Caco-2 (cell line): ENCODE data around the gene LRP6. TPM values are rescaled to one million over a fixed set of nuclear protein-coding genes. Genes with fewer than 3 reads are reported as not detected.

ENCODE experiments used
- BruUV-seq: library from RNA; stranded (reverse); fragments of 400-500 nt; replicated peaks from 2 replicates; lab custom pipeline; 2021; lab: Mats Ljungman, UMichigan
- CTCF ChIA-PET: fragments of 300-600 bp; sonication (Branson Sonifier 250); formaldehyde crosslinking; loops from one replicate; lab custom pipeline; 2022; ENCODE audit warnings: antibody characterized with exemption; lab: Charles Lee
- POLR2A ChIA-PET: fragments of 300-600 bp; sonication (Branson Sonifier 250); formaldehyde crosslinking; loops from one replicate; lab custom pipeline; 2022; ENCODE audit warnings: antibody characterized with exemption; lab: Charles Lee
- DNase-seq, 2 experiments: peaks; one replicate each; pipeline versions ENCODE4 v3.0.0 to v3.0.0-alpha.2; 2020 to 2022
- H3K27me3 ChIP-seq: replicated peaks from 2 replicates; pipeline ENCODE4 v1.6.0; 2011; ENCODE audit warnings: low read length; ENCODE audit not compliant: control insufficient read depth, insufficient read depth
- H3K36me3 ChIP-seq: 2 replicates; pipeline ENCODE4 v1.5.1; 2011; ENCODE audit warnings: low read length; ENCODE audit not compliant: control insufficient read depth, insufficient read depth
- H3K4me1 ChIP-seq: fragments of 250-450 bp; sonication (Bioruptor Pico); 2 replicates; pipeline ENCODE4 v1.5.1; 2020; ENCODE audit warnings: mild to moderate bottlenecking
- H3K4me3 ChIP-seq: 2 replicates; pipeline ENCODE4 v1.5.1; 2011; ENCODE audit warnings: low read depth, mild to moderate bottlenecking, control low read depth, low read length
- H3K9me3 ChIP-seq: fragments of 250-450 bp; sonication (Bioruptor Pico); 2 replicates; pipeline ENCODE4 v1.5.1; 2020; ENCODE audit warnings: mild to moderate bottlenecking, moderate library complexity
- H3K27ac Mint-ChIP-seq: one replicate; pipeline ENCODE4 v1.8.0; 2022; ENCODE audit warnings: mixed read lengths; ENCODE audit not compliant: unreplicated experiment
- H3K27me3 Mint-ChIP-seq: one replicate; pipeline ENCODE4 v1.8.0; 2022; ENCODE audit warnings: mixed read lengths; ENCODE audit not compliant: insufficient read depth, unreplicated experiment
- H3K36me3 Mint-ChIP-seq: one replicate; pipeline ENCODE4 v1.8.0; 2022; ENCODE audit warnings: mild to moderate bottlenecking, mixed read lengths; ENCODE audit not compliant: insufficient read depth, unreplicated experiment
- H3K4me1 Mint-ChIP-seq: one replicate; pipeline ENCODE4 v1.8.0; 2022; ENCODE audit warnings: low read depth, mixed read lengths; ENCODE audit not compliant: unreplicated experiment
- H3K4me3 Mint-ChIP-seq: one replicate; pipeline ENCODE4 v1.8.0; 2022; ENCODE audit warnings: mild to moderate bottlenecking, moderate library complexity, mixed read lengths; ENCODE audit not compliant: unreplicated experiment
- H3K9me3 Mint-ChIP-seq: one replicate; pipeline ENCODE4 v1.8.0; 2022; ENCODE audit warnings: mixed read lengths; ENCODE audit not compliant: unreplicated experiment
- CTCF ChIP-seq, 2 experiments: fragments of 200-600 bp in 1 of 2; IDR thresholded peaks; 1 replicate in 1 of 2; 2 replicates in 1 of 2; pipeline versions ENCODE4 v1.5.1 to v1.8.0; 2011 to 2022; ENCODE audit warnings: antibody characterized with exemption in 1 of 2, control low read depth in 1 of 2, inconsistent platforms in 1 of 2, low read depth in 1 of 2, low read length in 1 of 2, mild to moderate bottlenecking in 1 of 2, moderate library complexity in 1 of 2; ENCODE audit not compliant: insufficient read depth in 1 of 2, severe bottlenecking in 1 of 2, unreplicated experiment in 1 of 2
- intact Hi-C: fragments of 100-400 bp; cut with micrococcal nuclease; formaldehyde crosslinking; loops from one replicate; pipeline ENCODE4 v1.10.0; 2022; ENCODE audit not compliant: unreplicated experiment
- total RNA-seq: library from RNA; stranded (reverse); gene quantifications from 2 replicates; pipeline ENCODE4 v1.2.3, GENCODE V29; 2022

Gene LRP6
- total RNA-seq, 1 experiment from 2014 or later: 72.7 TPM

GRCh38 chr12:12281134-12281533 is 14.3 kb upstream of the LRP6 start:
- Mint-ChIP-seq H3K4me3 (no peak overlapping the region), H3K27me3 (no peaks in the 10 kb centered on the region), H3K4me1 (no peaks in the 10 kb centered on the region), H3K27ac (no peak overlapping the region), H3K9me3 (no peaks in the 10 kb centered on the region), H3K36me3 (no peaks in the 10 kb centered on the region)
- Histone ChIP-seq H3K9me3 (no peaks in the 10 kb centered on the region; the same call in 1 of the 2 replicates), H3K36me3 (no peaks in the 10 kb centered on the region), H3K4me1 (no peaks in the 10 kb centered on the region), H3K27me3 (no peaks in the 10 kb centered on the region), H3K4me3 (no peak overlapping the region)
- ChIA-PET POLR2A (no interaction called here), CTCF (no interaction called here)
- BruUV-seq: no TSS peak
- no peak for DNase-seq
- intact Hi-C loops: no loop called here
- TF ChIP-seq CTCF (IDR thresholded peaks at IDR 0.05; ENCODE audit: insufficient read depth in 1 of 2, low read depth in 1 of 2, low read length in 1 of 2, severe bottlenecking in 1 of 2, unreplicated experiment in 1 of 2): no peak

GRCh38 chr12:12278899-12279298 is 12.1 kb upstream of the LRP6 start:
- Histone ChIP-seq H3K4me3 (no peak overlapping the region), H3K27me3 (no peaks in the 10 kb centered on the region), H3K9me3 (no peaks in the 10 kb centered on the region; the same call in 1 of the 2 replicates), H3K36me3 (no peaks in the 10 kb centered on the region), H3K4me1 (no peaks in the 10 kb centered on the region)
- no peaks in the 10 kb centered on the region for H3K9me3 Mint-ChIP-seq
- TF ChIP-seq CTCF (IDR thresholded peaks at IDR 0.05; ENCODE audit: insufficient read depth in 1 of 2, low read depth in 1 of 2, low read length in 1 of 2, severe bottlenecking in 1 of 2, unreplicated experiment in 1 of 2): no peak
- no peak overlapping the region for H3K27ac Mint-ChIP-seq
- no TSS peak for BruUV-seq
- ChIA-PET CTCF (no interaction called here), POLR2A (no interaction called here)
- no peak for DNase-seq
- no peak overlapping the region for H3K4me3 Mint-ChIP-seq
- intact Hi-C loops: no loop called here
- no peaks in the 10 kb centered on the region for H3K4me1 Mint-ChIP-seq
- H3K36me3 Mint-ChIP-seq: no peaks in the 10 kb centered on the region
- H3K27me3 Mint-ChIP-seq: no peaks in the 10 kb centered on the region

DNA sequence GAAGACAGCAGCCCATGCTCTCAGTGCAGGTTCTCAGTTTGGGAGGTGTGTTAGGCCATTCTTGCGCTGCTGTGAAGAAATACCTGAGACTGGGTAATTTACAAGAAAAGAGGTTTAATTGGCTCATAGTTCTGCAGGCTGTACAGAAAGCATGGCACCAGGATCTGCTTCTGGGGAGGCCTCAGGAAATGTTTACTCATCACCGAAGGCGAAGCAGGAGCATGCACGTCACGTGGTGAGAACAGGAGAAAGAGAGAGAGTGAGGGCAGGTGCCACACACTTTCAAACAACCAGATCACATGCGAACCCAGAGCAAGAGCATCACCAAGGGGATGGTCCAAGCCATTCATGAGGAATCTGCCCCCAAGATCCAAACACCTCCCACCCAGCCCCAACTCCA is 9.0 kb upstream of the LRP6 start:
- Histone ChIP-seq H3K36me3 (no peaks in the 10 kb centered on the region), H3K4me3 (no peak overlapping the region), H3K9me3 (no peaks in the 10 kb centered on the region; the same call in 1 of the 2 replicates), H3K27me3 (no peaks in the 10 kb centered on the region), H3K4me1 (peaks cover 9% of the 10 kb centered on the region)
- intact Hi-C loops: no loop called here
- no peaks in the 10 kb centered on the region for H3K9me3 Mint-ChIP-seq
- H3K27ac Mint-ChIP-seq: no peak overlapping the region
- CTCF ChIA-PET: no interaction called here
- no peak for DNase-seq
- POLR2A ChIA-PET: no interaction called here
- no peak for TF ChIP-seq CTCF (IDR thresholded peaks at IDR 0.05; ENCODE audit: insufficient read depth in 1 of 2, low read depth in 1 of 2, low read length in 1 of 2, severe bottlenecking in 1 of 2, unreplicated experiment in 1 of 2)
- no peak overlapping the region for H3K4me3 Mint-ChIP-seq
- peaks cover 16% of the 10 kb centered on the region for H3K4me1 Mint-ChIP-seq
- no peaks in the 10 kb centered on the region for H3K36me3 Mint-ChIP-seq
- H3K27me3 Mint-ChIP-seq: no peaks in the 10 kb centered on the region
- BruUV-seq: no TSS peak
